Endothelial cell of umbilical vein (primary cell): Measurements from ENCODE around the gene KIN. TPM values are rescaled to one million over a fixed set of nuclear protein-coding genes. Genes with fewer than 3 reads are reported as not detected.

Experiments
- BruUV-seq: library from RNA; stranded (reverse); fragments of 400-500 nt; replicated peaks from 2 replicates; lab custom pipeline; 2021; lab: Mats Ljungman, UMichigan
- CTCF ChIA-PET: fragments of 300-600, 350-600 bp; sonication (Branson Sonifier 250); formaldehyde crosslinking; loops from one replicate; lab custom pipeline; 2021; ENCODE audit warnings: antibody characterized with exemption, inconsistent platforms; lab: Charles Lee
- POLR2A ChIA-PET: fragments of 300-600, 350-600 bp; sonication (Branson Sonifier 250); formaldehyde crosslinking; loops from one replicate; lab custom pipeline; 2021; ENCODE audit warnings: antibody characterized with exemption, inconsistent platforms; lab: Charles Lee
- DNase-seq: peaks from one replicate; pipeline ENCODE4 v3.0.0-alpha.2; 2011; ENCODE audit warnings: low read depth, low spot score
- FAIRE-seq: peaks from 2 replicates; lab custom pipeline; 2011; peaks lifted over from hg19 to GRCh38; lab: Jason Lieb, UNC
- H2AFZ ChIP-seq: 2 replicates; pipeline ENCODE4 v1.6.0; 2012; ENCODE audit warnings: low read depth, low read length, control low read depth, inconsistent platforms
- H3K27ac ChIP-seq: 2 replicates; pipeline ENCODE4 v1.5.1; 2011; ENCODE audit warnings: low read depth, mild to moderate bottlenecking, control low read depth, low read length, moderate library complexity; ENCODE audit not compliant: insufficient read depth
- H3K27me3 ChIP-seq, 2 experiments: 2 replicates each; pipeline versions ENCODE4 v1.6.0 to v1.6.1; 2011; ENCODE audit warnings: low read length in 2 of 2, mixed read lengths in 1 of 2; ENCODE audit not compliant: control insufficient read depth in 2 of 2, insufficient read depth in 2 of 2
- H3K36me3 ChIP-seq, 2 experiments: 2 replicates in 1 of 2; 3 replicates in 1 of 2; pipeline ENCODE4 v1.5.1; 2011; ENCODE audit warnings: low read length in 2 of 2, mild to moderate bottlenecking in 1 of 2, moderate library complexity in 1 of 2; ENCODE audit not compliant: control insufficient read depth in 2 of 2, insufficient read depth in 2 of 2; ENCODE audit errors: extremely low read depth in 1 of 2
- H3K4me1 ChIP-seq: 3 replicates; pipeline ENCODE4 v1.5.1; 2011; ENCODE audit warnings: mild to moderate bottlenecking, low read length; ENCODE audit not compliant: control insufficient read depth, insufficient read depth; ENCODE audit errors: extremely low read depth
- H3K4me2 ChIP-seq: 2 replicates; pipeline ENCODE4 v1.6.1; 2011; ENCODE audit warnings: low read length, control low read depth, mixed read lengths; ENCODE audit not compliant: insufficient read depth
- H3K4me3 ChIP-seq, 3 experiments: fragments of 200-600 bp in 1 of 3; sonication (generic), shearing (Covaris generic) in 1 of 3; replicated peaks in 1 of 3; 2 replicates each; pipeline ENCODE4 v1.5.1; 2011 to 2016; ENCODE audit warnings: control low read depth in 3 of 3, low read length in 3 of 3, mild to moderate bottlenecking in 2 of 3, inconsistent platforms in 1 of 3, low read depth in 1 of 3, moderate library complexity in 1 of 3; ENCODE audit not compliant: insufficient read depth in 1 of 3
- H3K79me2 ChIP-seq: 2 replicates; pipeline ENCODE4 v1.6.0; 2012; ENCODE audit warnings: low read length, inconsistent platforms; ENCODE audit not compliant: control insufficient read depth, insufficient read depth
- H3K9ac ChIP-seq: replicated peaks from 2 replicates; pipeline ENCODE3; 2011; ENCODE audit warnings: low read length, control low read depth; ENCODE audit not compliant: insufficient read depth; ENCODE audit errors: extremely low read depth
- H3K9me1 ChIP-seq: replicated peaks from 3 replicates; pipeline ENCODE4 v1.6.0; 2011; ENCODE audit warnings: mild to moderate bottlenecking, low read length; ENCODE audit not compliant: control insufficient read depth, insufficient read depth; ENCODE audit errors: extremely low read depth
- H3K9me3 ChIP-seq: replicated peaks from 2 replicates; pipeline ENCODE4 v1.5.1; 2012; ENCODE audit warnings: low read length, inconsistent platforms; ENCODE audit not compliant: control insufficient read depth, insufficient read depth
- H4K20me1 ChIP-seq: replicated peaks from 2 replicates; pipeline ENCODE3; 2011; ENCODE audit warnings: mild to moderate bottlenecking, low read length; ENCODE audit not compliant: control insufficient read depth, insufficient read depth; ENCODE audit errors: extremely low read depth
- CTCF ChIP-seq, 2 donors: IDR thresholded peaks; 1 replicate in 1 of 2; 2 replicates in 1 of 2; pipeline ENCODE4 v1.5.1; 2011; ENCODE audit warnings: low read length in 2 of 2, mild to moderate bottlenecking in 2 of 2, moderate library complexity in 2 of 2, control low read depth in 1 of 2, inconsistent platforms in 1 of 2, low read depth in 1 of 2; ENCODE audit not compliant: insufficient read depth in 1 of 2; ENCODE audit errors: extremely low read depth in 1 of 2
- EZH2 ChIP-seq: IDR thresholded peaks from 2 replicates; pipeline ENCODE4 v1.6.1; 2012; ENCODE audit warnings: borderline replicate concordance, low read depth, mild to moderate bottlenecking, moderate library complexity, low read length, inconsistent platforms; ENCODE audit not compliant: severe bottlenecking
- FOS ChIP-seq: IDR thresholded peaks from 2 replicates; pipeline ENCODE4 v1.6.1; 2011; ENCODE audit warnings: mild to moderate bottlenecking, low read length, moderate library complexity, borderline replicate concordance; ENCODE audit not compliant: insufficient read depth
- JUN ChIP-seq: IDR thresholded peaks from 2 replicates; pipeline ENCODE4 v1.6.1; 2011; ENCODE audit warnings: borderline replicate concordance, low read depth; ENCODE audit not compliant: insufficient read length, insufficient read depth
- MYC ChIP-seq: IDR thresholded peaks from one replicate; pipeline ENCODE4 v1.6.1; 2011; ENCODE audit warnings: mild to moderate bottlenecking, low read depth, low read length
- POLR2A ChIP-seq: IDR thresholded peaks from 2 replicates; pipeline ENCODE4 v1.6.1; 2012; ENCODE audit warnings: low read depth, mild to moderate bottlenecking, control low read depth, low read length
- dilution Hi-C: fragments of 300-500 bp; cut with MboI; formaldehyde crosslinking; loops from one replicate; pipeline ENCODE4 v1.15.0; 2019; ENCODE audit warnings: low sequenced_read_pairs; ENCODE audit not compliant: extremely low pct_ligation_motif_present
- intact Hi-C: fragments of 100-400 bp; cut with micrococcal nuclease; formaldehyde crosslinking; loops from one replicate; pipeline ENCODE4 v1.10.0; 2022
- polyA plus RNA-seq, 4 experiments: library from polyadenylated mRNA; depleted of rRNA in 3 of 4; stranded (reverse) in 3 of 4; unstranded in 1 of 4; fragments of >200 nt; gene quantifications; 2 replicates each; pipeline versions ENCODE4 v1.2.1 to v1.2.3, GENCODE V29; 2011 to 2012; ENCODE audit warnings: missing spikeins in 1 of 4
- total RNA-seq: library from RNA; stranded (reverse); gene quantifications from 2 replicates; pipeline ENCODE4 v1.2.3, GENCODE V29; 2021
- TF ChIP-seq, protein P1 (sequence below): IDR thresholded peaks from 2 replicates; pipeline ENCODE4 v1.6.1; 2011; ENCODE audit not compliant: insufficient read depth, insufficient read length

Gene KIN
- total and polyA plus RNA-seq, 2 donors (not counting 3 experiments of a cell fraction or from before 2014, with no cell fraction given), result 2.6 to 14.4 TPM

DNA sequence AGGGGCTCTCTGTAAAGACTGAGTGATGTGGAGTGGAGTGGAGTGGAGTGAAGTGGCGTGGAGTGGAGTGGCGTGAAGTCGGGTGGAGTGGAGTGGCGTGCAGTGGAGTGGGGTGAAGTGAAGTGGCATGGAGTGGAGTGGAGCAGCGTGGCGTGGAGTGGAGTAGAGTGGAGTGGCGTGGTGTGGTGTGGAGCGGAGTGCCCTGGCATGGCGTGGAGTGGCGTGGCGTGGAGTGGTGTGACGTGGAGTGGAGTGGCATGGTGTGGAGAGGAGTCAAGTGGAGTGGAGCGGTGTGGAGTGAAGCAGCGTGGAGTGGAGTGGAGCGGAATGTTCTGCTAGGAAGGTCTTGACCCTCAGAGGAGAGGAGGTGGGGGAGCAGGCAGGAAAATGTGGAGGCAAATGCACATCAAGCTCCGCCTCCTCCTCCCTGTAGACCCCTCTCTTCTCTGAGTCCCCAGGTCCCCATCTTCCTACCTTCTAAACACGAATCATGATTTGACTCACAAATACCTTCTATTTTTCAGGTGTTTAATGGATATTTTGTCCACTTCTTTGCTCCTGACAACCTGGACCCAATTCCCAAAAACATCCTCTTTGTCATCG is 64.8 kb downstream of the KIN start:
- no peak for TF ChIP-seq JUN
- TF ChIP-seq, protein P1, sequence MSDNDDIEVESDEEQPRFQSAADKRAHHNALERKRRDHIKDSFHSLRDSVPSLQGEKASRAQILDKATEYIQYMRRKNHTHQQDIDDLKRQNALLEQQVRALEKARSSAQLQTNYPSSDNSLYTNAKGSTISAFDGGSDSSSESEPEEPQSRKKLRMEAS, result no peak
- TF ChIP-seq MYC, result no peak
- TF ChIP-seq POLR2A, result no peak
- no peak for TF ChIP-seq EZH2
- no peak for TF ChIP-seq FOS
- no peak for TF ChIP-seq CTCF (IDR thresholded peaks at IDR 0.05; ENCODE audit: extremely low read depth in 1 of 2, insufficient read depth in 1 of 2, low read depth in 1 of 2, low read length in 2 of 2)
- Histone ChIP-seq H3K4me3 (no peak overlapping the region), H3K27ac (no peak overlapping the region), H3K27me3 (no peaks in the 10 kb centered on the region), H3K9ac (no peak overlapping the region), H3K9me1 (no peaks in the 10 kb centered on the region), H3K79me2 (no peaks in the 10 kb centered on the region), H3K9me3 (no peaks in the 10 kb centered on the region), H4K20me1 (no peaks in the 10 kb centered on the region), H3K4me1 (no peaks in the 10 kb centered on the region), H3K4me2 (no peak overlapping the region), H2AFZ (no peak overlapping the region), H3K36me3 (no peaks in the 10 kb centered on the region)
- no TSS peak for BruUV-seq
- no peak for FAIRE-seq
- CTCF ChIA-PET, result no interaction called here
- POLR2A ChIA-PET, result no interaction called here
- intact Hi-C loops, result no loop called here
- dilution Hi-C loops, result no loop called here
- no peak for DNase-seq
